IMR-90 (cell line): ENCODE measurements around the gene NCKAP5. TPM values are rescaled to one million over a fixed set of nuclear protein-coding genes. Genes with fewer than 3 reads are reported as not detected.
A peak's percentile ranks its signal among the peaks of the same experiment; 100 is the strongest.

Source experiments
- ATAC-seq: fragments of 200-7000 bp; cut with Tn5 transposase; 2 replicates; pipeline ENCODE4 v1.9.1; 2020; ENCODE audit warnings: low read depth, mild to moderate bottlenecking, moderate library complexity
- BruUV-seq: library from RNA; stranded (reverse); fragments of 400-500 nt; replicated peaks from 2 replicates; lab custom pipeline; 2021; lab: Mats Ljungman, UMichigan
- CTCF ChIA-PET: fragments of 300-600 bp; formaldehyde crosslinking; extraction: SDS; loops from one replicate; lab custom pipeline; 2021; ENCODE audit warnings: antibody characterized with exemption; lab: Yijun Ruan, JAX
- POLR2A ChIA-PET: fragments of 300-600 bp; sonication (Branson Sonifier 250); formaldehyde crosslinking; loops from one replicate; lab custom pipeline; 2022; ENCODE audit warnings: antibody characterized with exemption; ENCODE audit not compliant: unreplicated experiment; lab: Charles Lee
- DNase-seq: peaks from one replicate; pipeline ENCODE4 v3.0.0; 2013
- H2AFZ ChIP-seq: replicated peaks from 2 replicates; pipeline ENCODE3; 2013; ENCODE audit warnings: low read length, mild to moderate bottlenecking; ENCODE audit not compliant: poor library complexity
- H2AK5ac ChIP-seq: 2 replicates; pipeline ENCODE4 v1.6.1; 2013; ENCODE audit warnings: low read depth, low read length, inconsistent platforms
- H2AK9ac ChIP-seq: replicated peaks from 2 replicates; pipeline ENCODE3; 2013; ENCODE audit warnings: mild to moderate bottlenecking, low read depth, low read length, moderate library complexity; ENCODE audit not compliant: poor library complexity
- H2BK120ac ChIP-seq: 2 replicates; pipeline ENCODE4 v1.6.1; 2013; ENCODE audit warnings: low read depth, low read length, inconsistent platforms
- H2BK15ac ChIP-seq: 3 replicates; pipeline ENCODE4 v1.6.1; 2013; ENCODE audit warnings: low read depth, low read length, inconsistent platforms
- H2BK20ac ChIP-seq: 2 replicates; pipeline ENCODE4 v1.6.1; 2013; ENCODE audit warnings: low read depth, mild to moderate bottlenecking, inconsistent platforms, low read length, moderate library complexity
- H2BK5ac ChIP-seq: 2 replicates; pipeline ENCODE4 v1.6.1; 2013; ENCODE audit warnings: mild to moderate bottlenecking, low read depth, low read length, inconsistent platforms; ENCODE audit not compliant: poor library complexity, severe bottlenecking
- H3K14ac ChIP-seq: replicated peaks from 2 replicates; pipeline ENCODE4 v1.6.1; 2013; ENCODE audit warnings: low read depth, low read length, inconsistent platforms
- H3K18ac ChIP-seq: 2 replicates; pipeline ENCODE4 v1.6.1; 2013; ENCODE audit warnings: low read depth, low read length, control low read depth
- H3K23ac ChIP-seq: 2 replicates; pipeline ENCODE4 v1.6.1; 2013; ENCODE audit warnings: low read depth, low read length, inconsistent platforms
- H3K27ac ChIP-seq: 2 replicates; pipeline ENCODE4 v1.5.1; 2013; ENCODE audit warnings: mild to moderate bottlenecking, control low read depth, low read length; ENCODE audit not compliant: insufficient read depth
- H3K27me3 ChIP-seq: 2 replicates; pipeline ENCODE4 v1.6.1; 2013; ENCODE audit warnings: low read length; ENCODE audit not compliant: control insufficient read depth, insufficient read depth
- H3K36me3 ChIP-seq: 2 replicates; pipeline ENCODE4 v1.6.1; 2013; ENCODE audit warnings: low read length, mixed read lengths; ENCODE audit not compliant: control insufficient read depth, insufficient read depth
- H3K4ac ChIP-seq: 2 replicates; pipeline ENCODE4 v1.6.1; 2013; ENCODE audit warnings: low read depth, low read length, inconsistent platforms
- H3K4me1 ChIP-seq: 2 replicates; pipeline ENCODE4 v1.6.1; 2013; ENCODE audit warnings: low read length, mixed read lengths; ENCODE audit not compliant: control insufficient read depth, insufficient read depth
- H3K4me2 ChIP-seq: 2 replicates; pipeline ENCODE4 v1.6.1; 2013; ENCODE audit warnings: low read depth, mild to moderate bottlenecking, control low read depth, low read length, moderate library complexity
- H3K4me3 ChIP-seq: 2 replicates; pipeline ENCODE4 v1.5.1; 2013; ENCODE audit warnings: low read depth, mild to moderate bottlenecking, control low read depth, low read length, moderate library complexity; ENCODE audit not compliant: insufficient read depth
- H3K56ac ChIP-seq: 2 replicates; pipeline ENCODE4 v1.6.1; 2013; ENCODE audit warnings: low read length, inconsistent platforms; ENCODE audit not compliant: insufficient read depth; ENCODE audit errors: extremely low read depth
- H3K79me1 ChIP-seq, 2 experiments: 2 replicates each; pipeline ENCODE4 v1.6.1; 2013; ENCODE audit warnings: low read length in 2 of 2, inconsistent platforms in 1 of 2, low read depth in 1 of 2
- H3K9ac ChIP-seq: 2 replicates; pipeline ENCODE4 v1.6.1; 2013; ENCODE audit warnings: low read depth, low read length, control low read depth
- H3K9me1 ChIP-seq: 2 replicates; pipeline ENCODE4 v1.6.1; 2013; ENCODE audit warnings: low read length, inconsistent platforms; ENCODE audit not compliant: insufficient read depth
- H3K9me3 ChIP-seq: 2 replicates; pipeline ENCODE4 v1.6.1; 2013; ENCODE audit warnings: low read length; ENCODE audit not compliant: control insufficient read depth, insufficient read depth
- H4K20me1 ChIP-seq: 2 replicates; pipeline ENCODE4 v1.6.1; 2013; ENCODE audit warnings: low read length, inconsistent platforms; ENCODE audit not compliant: insufficient read depth
- H4K5ac ChIP-seq: 2 replicates; pipeline ENCODE4 v1.6.1; 2013; ENCODE audit warnings: mild to moderate bottlenecking, low read depth, low read length, control low read depth
- H4K8ac ChIP-seq, 2 experiments: 2 replicates each; pipeline ENCODE4 v1.6.1; 2013; ENCODE audit warnings: low read depth in 2 of 2, low read length in 2 of 2, control low read depth in 1 of 2, inconsistent platforms in 1 of 2
- H4K91ac ChIP-seq: 2 replicates; pipeline ENCODE4 v1.6.1; 2013; ENCODE audit warnings: low read depth, low read length, inconsistent platforms; ENCODE audit not compliant: insufficient read depth
- BHLHE40 ChIP-seq: fragments of 150-350 bp; IDR thresholded peaks from 2 replicates; pipeline ENCODE4 v1.6.1; 2016; ENCODE audit warnings: mild to moderate bottlenecking, low read depth, low read length
- CEBPB ChIP-seq: IDR thresholded peaks from 2 replicates; pipeline ENCODE4 v1.6.1; 2012; ENCODE audit warnings: low read depth, low read length, improper control_type of control experiment
- CHD1 ChIP-seq: IDR thresholded peaks from 2 replicates; pipeline ENCODE4 v1.6.1; 2012; ENCODE audit warnings: low read depth, low read length, improper control_type of control experiment
- ELK1 ChIP-seq: fragments of 150-350 bp; IDR thresholded peaks from 2 replicates; pipeline ENCODE4 v1.6.1; 2016; ENCODE audit warnings: low read depth, mild to moderate bottlenecking, low read length, moderate library complexity, borderline replicate concordance
- MAFK ChIP-seq: IDR thresholded peaks from 2 replicates; pipeline ENCODE4 v1.6.1; 2012; ENCODE audit warnings: low read depth, low read length, improper control_type of control experiment
- MAZ ChIP-seq: IDR thresholded peaks from 2 replicates; pipeline ENCODE4 v1.6.1; 2012; ENCODE audit warnings: low read depth, mild to moderate bottlenecking, low read length, improper control_type of control experiment, moderate library complexity, borderline replicate concordance
- MXI1 ChIP-seq: IDR thresholded peaks from 2 replicates; pipeline ENCODE4 v1.6.1; 2012; ENCODE audit warnings: low read depth, mild to moderate bottlenecking, low read length, moderate library complexity, borderline replicate concordance
- NFE2L2 ChIP-seq: fragments of 150-350 bp; IDR thresholded peaks from 2 replicates; pipeline ENCODE4 v1.6.1; 2016; ENCODE audit warnings: low read depth, mild to moderate bottlenecking, low read length
- POLR2A ChIP-seq: IDR thresholded peaks from 2 replicates; pipeline ENCODE4 v1.6.1; 2012; ENCODE audit warnings: mild to moderate bottlenecking, low read depth, low read length
- RAD21 ChIP-seq: IDR thresholded peaks from 2 replicates; pipeline ENCODE4 v1.6.1; 2012; ENCODE audit warnings: low read length, improper control_type of control experiment
- RFX5 ChIP-seq: IDR thresholded peaks from 2 replicates; pipeline ENCODE4 v1.8.0; 2012; ENCODE audit warnings: low read depth, mild to moderate bottlenecking, low read length, moderate library complexity
- WGBS, 2 experiments: methylation state at CpG; one replicate each; pipeline versions ENCODE4 v1.1.5 to v1.1.7; 2013; ENCODE audit warnings: missing lambda C conversion rate in 2 of 2; ENCODE audit not compliant: insufficient read length in 1 of 2; ENCODE audit errors: extremely low coverage in 2 of 2; 5-methylcytosine and 5-hydroxymethylcytosine counted together
- dilution Hi-C: fragments of 300-500 bp; cut with HindIII; formaldehyde crosslinking; loops from one replicate; pipeline ENCODE4 v1.14.3; 2018; ENCODE audit warnings: low sequenced_read_pairs; ENCODE audit not compliant: unreplicated experiment
- in situ Hi-C: fragments of 300-500 bp; cut with MboI; formaldehyde crosslinking; loops from 3 replicates; pipeline ENCODE4 v1.14.3; 2019; ENCODE audit warnings: low sequenced_read_pairs, inconsistent platforms, mixed read lengths
- intact Hi-C: fragments of 100-400 bp; cut with micrococcal nuclease; formaldehyde crosslinking; loops from 2 replicates; pipeline ENCODE4 v1.10.0; 2022
- polyA plus RNA-seq, 3 experiments: library from polyadenylated mRNA; depleted of rRNA; stranded (reverse); fragments of >200 nt; gene quantifications; 2 replicates each; pipeline ENCODE4 v1.2.3, GENCODE V29; 2012; ENCODE audit warnings: low replicate concordance in 1 of 3
- total RNA-seq: library from RNA; depleted of rRNA; stranded (reverse); fragments of >200 nt; gene quantifications from 2 replicates; pipeline ENCODE4 v1.2.3, GENCODE V29; 2012
- TF ChIP-seq, protein P1 (sequence below): conservative IDR thresholded peaks from 2 replicates; pipeline ENCODE4 v1.5.1; 2012; ENCODE audit warnings: mild to moderate bottlenecking, low read depth, low read length, improper control_type of control experiment

The NCKAP5 gene
- total and polyA plus RNA-seq, 2 of the 4 experiments (the other 2 are of a cell fraction): 2.7 to 3.9 TPM

- Histone ChIP-seq H2AK5ac (peak overlapping the region; percentile 14; the same call in 1 of the 2 replicates), H3K23ac (no peak overlapping the region; the same call in 1 of the 2 replicates), H4K91ac (0 out of 2 replicates have a peak overlapping the region, but pooled peaks have one; percentile 48), H2BK5ac (no peak overlapping the region), H3K18ac (peak overlapping the region; percentile 97), H3K4me3 (no peak overlapping the region), H3K79me1 (peaks cover 0 to 3% of the 10 kb centered on the region in 2 experiments; a peak in 1 of 4 replicates), H3K4me2 (peak overlapping the region; percentile 33; the same call in 1 of the 2 replicates), H3K56ac (no peak overlapping the region), H4K8ac (peak overlapping the region; percentile 4 to 15; a peak in 2 of 4 replicates), H4K20me1 (no peaks in the 10 kb centered on the region), H2BK120ac (peak overlapping the region; percentile 42; the same call in 1 of the 2 replicates), H3K14ac (0 out of 2 replicates have a peak overlapping the region, but pooled peaks have one; percentile 10), H2BK20ac (no peak overlapping the region), H2AFZ (no peak overlapping the region), H3K9me3 (no peaks in the 10 kb centered on the region), H3K4ac (peak overlapping the region; percentile 43; the same call in 1 of the 2 replicates), H2BK15ac (no peak overlapping the region), H3K9ac (no peak overlapping the region), H3K27ac (peak overlapping the region; percentile 9; the same call in 1 of the 2 replicates), H3K9me1 (peaks cover 2% of the 10 kb centered on the region; the same call in 1 of the 2 replicates), H3K36me3 (no peaks in the 10 kb centered on the region), H2AK9ac (no peak overlapping the region), H4K5ac (peak overlapping the region; percentile 85; the same call in 1 of the 2 replicates), H3K4me1 (peaks cover 15% of the 10 kb centered on the region), H3K27me3 (no peaks in the 10 kb centered on the region)
- ATAC-seq (peak; percentile 38; the same call in 1 of the 2 replicates), DNase-seq (peak; percentile 18)
- TF ChIP-seq RFX5 (no peak), CEBPB (peak; percentile 23; the same call in 1 of the 2 replicates), RAD21 (no peak), MAFK (peak; percentile 38; the same call in 1 of the 2 replicates), MXI1 (no peak), MAZ (no peak), CHD1 (no peak), POLR2A (no peak), NFE2L2 (no peak), BHLHE40 (no peak), ELK1 (no peak)
- TF ChIP-seq, protein P1, sequence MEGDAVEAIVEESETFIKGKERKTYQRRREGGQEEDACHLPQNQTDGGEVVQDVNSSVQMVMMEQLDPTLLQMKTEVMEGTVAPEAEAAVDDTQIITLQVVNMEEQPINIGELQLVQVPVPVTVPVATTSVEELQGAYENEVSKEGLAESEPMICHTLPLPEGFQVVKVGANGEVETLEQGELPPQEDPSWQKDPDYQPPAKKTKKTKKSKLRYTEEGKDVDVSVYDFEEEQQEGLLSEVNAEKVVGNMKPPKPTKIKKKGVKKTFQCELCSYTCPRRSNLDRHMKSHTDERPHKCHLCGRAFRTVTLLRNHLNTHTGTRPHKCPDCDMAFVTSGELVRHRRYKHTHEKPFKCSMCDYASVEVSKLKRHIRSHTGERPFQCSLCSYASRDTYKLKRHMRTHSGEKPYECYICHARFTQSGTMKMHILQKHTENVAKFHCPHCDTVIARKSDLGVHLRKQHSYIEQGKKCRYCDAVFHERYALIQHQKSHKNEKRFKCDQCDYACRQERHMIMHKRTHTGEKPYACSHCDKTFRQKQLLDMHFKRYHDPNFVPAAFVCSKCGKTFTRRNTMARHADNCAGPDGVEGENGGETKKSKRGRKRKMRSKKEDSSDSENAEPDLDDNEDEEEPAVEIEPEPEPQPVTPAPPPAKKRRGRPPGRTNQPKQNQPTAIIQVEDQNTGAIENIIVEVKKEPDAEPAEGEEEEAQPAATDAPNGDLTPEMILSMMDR: no peak
- no TSS peak for BruUV-seq
- no CpG with 5 or more reads among the region's 3 CpGs for WGBS, 2 experiments
- intact Hi-C loops: no loop called here
- dilution Hi-C loops: no loop called here
- in situ Hi-C loops: no loop called here
- ChIA-PET CTCF (no interaction called here), POLR2A (interaction anchor here (0.6 kb wide), 1 partner anchor 258 kb away, joined by 3 read pairs; no protein-coding TSS in a partner anchor)
Measured at GRCh38 chr2:133521146-133521745, 47.0 kb downstream of the NCKAP5 start.
